Transverse colon (tissue), 3 donors: Measurements from ENCODE around the gene FRMD8.

Experiments used
- CTCF ChIP-seq, 5 experiments: fragments of 200-600 bp in 3 of 5; fragments of 450-650 bp in 2 of 5; sonication (generic) in 3 of 5; IDR thresholded peaks; 1 replicate in 2 of 5; 2 replicates in 3 of 5; pipeline ENCODE4 v1.5.1; 2016 to 2017; ENCODE audit warnings: antibody characterized with exemption in 5 of 5, inconsistent platforms in 3 of 5, mild to moderate bottlenecking in 2 of 5, moderate library complexity in 1 of 5
- EP300 ChIP-seq: sonication (generic); formaldehyde crosslinking; IDR thresholded peaks from one replicate; pipeline ENCODE4 v1.6.1; 2017; ENCODE audit warnings: antibody characterized with exemption, low read depth
- POLR2A ChIP-seq: fragments of 450-650 bp; IDR thresholded peaks from one replicate; pipeline ENCODE4 v1.6.1; 2016; ENCODE audit warnings: antibody characterized with exemption, mild to moderate bottlenecking, moderate library complexity

- TF ChIP-seq POLR2A (peak; percentile 18), CTCF (IDR thresholded peaks at IDR 0.05) (no peak), EP300 (no peak)
These were observed 28.5 kb upstream of the FRMD8 start for GRCh38 chr11:65357856-65358356.
